CD4-positive, alpha-beta T cell (primary cell): Measurements from ENCODE around the gene NKX6-1. TPM values are rescaled to one million over a fixed set of nuclear protein-coding genes. Genes with fewer than 3 reads are reported as not detected.
A peak's percentile ranks its signal among the peaks of the same experiment; 100 is the strongest.

Source experiments
- ATAC-seq: fragments of 200-7000 bp; cut with Tn5 transposase; one replicate; pipeline ENCODE4 v1.10.0; 2022; ENCODE audit warnings: mild to moderate bottlenecking; ENCODE audit not compliant: poor library complexity
- CTCF ChIA-PET: fragments of 350-600 bp; sonication (Branson Sonifier 250); formaldehyde crosslinking; loops from one replicate; lab custom pipeline; 2021; ENCODE audit warnings: antibody characterized with exemption, inconsistent platforms; lab: Charles Lee
- POLR2A ChIA-PET: fragments of 350-600 bp; sonication (Branson Sonifier 250); formaldehyde crosslinking; loops from one replicate; lab custom pipeline; 2021; ENCODE audit warnings: antibody characterized with exemption, inconsistent platforms; lab: Charles Lee
- DNase-seq, 14 experiments: peaks; one replicate each; pipeline ENCODE4 v3.0.0-alpha.2; 2013 to 2020; ENCODE audit warnings: mixed read lengths in 2 of 14
- H3K27ac ChIP-seq, 2 donors: one replicate each; pipeline versions ENCODE4 v1.5.1 to v1.7.0; 2013; ENCODE audit warnings: low read length in 2 of 2, low read depth in 1 of 2, mild to moderate bottlenecking in 1 of 2
- H3K27me3 ChIP-seq, 2 experiments: 1 replicate in 1 of 2; 2 replicates in 1 of 2; pipeline versions ENCODE4 v1.6.1 to v1.7.0; 2013; ENCODE audit warnings: low read length in 2 of 2, control low read depth in 1 of 2, mild to moderate bottlenecking in 1 of 2, moderate library complexity in 1 of 2; ENCODE audit not compliant: insufficient read depth in 2 of 2, control insufficient read depth in 1 of 2
- H3K36me3 ChIP-seq: one replicate; pipeline ENCODE4 v1.6.1; 2013; ENCODE audit warnings: low read length, control low read depth; ENCODE audit not compliant: insufficient read depth
- H3K4me1 ChIP-seq: one replicate; pipeline ENCODE4 v1.6.1; 2013; ENCODE audit warnings: low read length, control low read depth; ENCODE audit not compliant: insufficient read depth
- H3K4me3 ChIP-seq: one replicate; pipeline ENCODE4 v1.5.1; 2013; ENCODE audit warnings: mild to moderate bottlenecking, low read length, moderate library complexity
- H3K9me3 ChIP-seq, 2 experiments: 1 replicate in 1 of 2; 2 replicates in 1 of 2; pipeline versions ENCODE4 v1.6.1 to v1.7.0; 2013; ENCODE audit warnings: low read length in 2 of 2, mild to moderate bottlenecking in 2 of 2, control low read depth in 1 of 2, moderate library complexity in 1 of 2; ENCODE audit not compliant: control insufficient read depth in 1 of 2, insufficient read depth in 1 of 2
- H3K27ac Mint-ChIP-seq: one replicate; pipeline ENCODE4 v1.8.0; 2020; ENCODE audit warnings: mixed read lengths
- H3K27me3 Mint-ChIP-seq: one replicate; pipeline ENCODE4 v1.8.0; 2021; ENCODE audit warnings: mixed read lengths
- H3K36me3 Mint-ChIP-seq: one replicate; pipeline ENCODE4 v1.8.0; 2021; ENCODE audit warnings: low read depth, mixed read lengths
- H3K4me1 Mint-ChIP-seq: one replicate; pipeline ENCODE4 v1.8.0; 2021; ENCODE audit warnings: low read depth, mixed read lengths
- H3K4me3 Mint-ChIP-seq: one replicate; pipeline ENCODE4 v1.8.0; 2020; ENCODE audit warnings: mild to moderate bottlenecking, mixed read lengths
- H3K9me3 Mint-ChIP-seq: one replicate; pipeline ENCODE4 v1.8.0; 2020; ENCODE audit warnings: mixed read lengths
- CTCF ChIP-seq: fragments of 200-600 bp; IDR thresholded peaks from one replicate; pipeline ENCODE4 v1.8.0; 2022; ENCODE audit warnings: antibody characterized with exemption, mild to moderate bottlenecking
- intact Hi-C, 2 experiments: fragments of 100-400 bp; cut with DNase I in 1 of 2; cut with micrococcal nuclease in 1 of 2; formaldehyde crosslinking; loops; one replicate each; pipeline versions ENCODE4 v1.15.1 to v1.9.0; 2023 to 2025; cut with DNase I, micrococcal nuclease
- total RNA-seq, 174 experiments: library from RNA in 2 of 174; stranded (reverse) in 2 of 174; gene quantifications; one replicate each; pipeline ENCODE4 v1.2.3 and lab custom pipeline; 2021 to 2026

NKX6-1 gene
- total RNA-seq, 2 experiments from 2014 or later: not detected

GRCh38 chr4:84494531-84494930, 4.6 kb downstream of the NKX6-1 start:
- H3K4me3 ChIP-seq: no peak overlapping the region
- Mint-ChIP-seq H3K4me1 (peaks cover 22% of the 10 kb centered on the region), H3K36me3 (no peaks in the 10 kb centered on the region), H3K27me3 (peaks cover 92% of the 10 kb centered on the region), H3K4me3 (no peak overlapping the region), H3K27ac (no peak overlapping the region), H3K9me3 (peaks cover 2% of the 10 kb centered on the region)
- H3K27ac ChIP-seq: no peak overlapping the region
- H3K27me3 ChIP-seq: peaks cover 74 to 100% of the 10 kb centered on the region in 2 experiments
- H3K4me1 ChIP-seq: peaks cover 38% of the 10 kb centered on the region
- no peak for ATAC-seq
- no peak for DNase-seq
- ChIA-PET CTCF (no interaction called here), POLR2A (no interaction called here)
- intact Hi-C loops: no loop called here
- H3K36me3 ChIP-seq: no peaks in the 10 kb centered on the region
- peaks cover 30 to 62% of the 10 kb centered on the region in 2 experiments for H3K9me3 ChIP-seq
- no peak for TF ChIP-seq CTCF

- Mint-ChIP-seq H3K4me1 (peaks cover 21% of the 10 kb centered on the region), H3K9me3 (peaks cover 2% of the 10 kb centered on the region), H3K4me3 (no peak overlapping the region), H3K27me3 (peaks cover 92% of the 10 kb centered on the region), H3K36me3 (no peaks in the 10 kb centered on the region), H3K27ac (no peak overlapping the region)
- ChIA-PET POLR2A (no interaction called here), CTCF (no interaction called here)
- intact Hi-C loops: no loop called here
- ATAC-seq: no peak
- H3K36me3 ChIP-seq: no peaks in the 10 kb centered on the region
- TF ChIP-seq CTCF: no peak
- no peak overlapping the region for H3K4me3 ChIP-seq
- H3K27ac ChIP-seq: no peak overlapping the region
- H3K27me3 ChIP-seq: peaks cover 73 to 100% of the 10 kb centered on the region in 2 experiments
- no peak for DNase-seq
- peaks cover 30 to 57% of the 10 kb centered on the region in 2 experiments for H3K9me3 ChIP-seq
- H3K4me1 ChIP-seq: peaks cover 34% of the 10 kb centered on the region
These were observed 5.0 kb downstream of the NKX6-1 start for GRCh38 chr4:84494076-84494475.

- Mint-ChIP-seq H3K27ac (no peak overlapping the region), H3K27me3 (peaks cover 92% of the 10 kb centered on the region), H3K4me1 (peaks cover 12% of the 10 kb centered on the region), H3K9me3 (peaks cover 2% of the 10 kb centered on the region), H3K36me3 (no peaks in the 10 kb centered on the region), H3K4me3 (peak overlapping the region; percentile 42)
- no peak overlapping the region for H3K27ac ChIP-seq
- H3K9me3 ChIP-seq: peaks cover 30 to 49% of the 10 kb centered on the region in 2 experiments
- DNase-seq (peak in 2 of 14 experiments; percentile 43 to 49), ATAC-seq (no peak)
- H3K4me1 ChIP-seq: peaks cover 26% of the 10 kb centered on the region
- POLR2A ChIA-PET: no interaction called here
- peaks cover 69 to 100% of the 10 kb centered on the region in 2 experiments for H3K27me3 ChIP-seq
- no peaks in the 10 kb centered on the region for H3K36me3 ChIP-seq
- H3K4me3 ChIP-seq: no peak overlapping the region
- TF ChIP-seq CTCF: no peak
- intact Hi-C loops: no loop called here
- CTCF ChIA-PET: no interaction called here
These were observed 5.8 kb downstream of the NKX6-1 start for GRCh38 chr4:84493092-84493850.
